Measurements from ENCODE around the gene STAT3. TPM values are rescaled to one million over a fixed set of nuclear protein-coding genes. Genes with fewer than 3 reads are reported as not detected.

The STAT3 gene
- total RNA-seq, 2 experiments from 2014 or later = 276 to 286 TPM

DNA sequence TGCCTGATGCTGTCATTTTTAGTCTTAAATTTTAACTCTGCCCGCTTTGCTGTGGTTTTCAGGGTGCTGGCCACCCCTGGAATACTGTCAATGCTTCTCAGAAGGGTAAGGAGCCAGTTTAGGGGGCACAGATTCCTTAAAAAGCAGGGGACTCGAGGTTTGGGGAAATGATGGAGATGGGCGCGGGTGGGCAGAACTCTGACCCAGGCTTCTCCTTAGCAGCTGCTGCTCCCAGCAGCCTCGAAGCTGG lies 76.3 kb downstream of the STAT3 start:
- Mint-ChIP-seq H3K27me3 (no peaks in the 10 kb centered on the region), H3K4me3 (peak overlapping the region; percentile 66), H3K36me3 (ENCODE audit: low read depth) (peaks cover 71% of the 10 kb centered on the region), H3K4me1 (ENCODE audit: low read depth) (peaks cover 81% of the 10 kb centered on the region), H3K9me3 (no peaks in the 10 kb centered on the region), H3K27ac (peak overlapping the region; percentile 94)
- ChIA-PET POLR2A (interaction anchor here (0.8 to 8.0 kb wide), 28 partner anchors 10 to 207 kb away, joined by 3 to 136 read pairs (median 5); partner anchors contain the start of genes STAT3, STAT5A and STAT5B), CTCF (interaction anchor here (0.8 to 30.6 kb wide), 24 partner anchors 9 to 215 kb away, joined by 3 to 968 read pairs (median 5); partner anchors contain the start of genes CAVIN1, STAT3 and STAT5A)
- DNase-seq (no peak), ATAC-seq (no peak)
- intact Hi-C loops (cut with micrococcal nuclease) = no loop called here
- no peak for TF ChIP-seq CTCF (IDR thresholded peaks at IDR 0.05)

DNA sequence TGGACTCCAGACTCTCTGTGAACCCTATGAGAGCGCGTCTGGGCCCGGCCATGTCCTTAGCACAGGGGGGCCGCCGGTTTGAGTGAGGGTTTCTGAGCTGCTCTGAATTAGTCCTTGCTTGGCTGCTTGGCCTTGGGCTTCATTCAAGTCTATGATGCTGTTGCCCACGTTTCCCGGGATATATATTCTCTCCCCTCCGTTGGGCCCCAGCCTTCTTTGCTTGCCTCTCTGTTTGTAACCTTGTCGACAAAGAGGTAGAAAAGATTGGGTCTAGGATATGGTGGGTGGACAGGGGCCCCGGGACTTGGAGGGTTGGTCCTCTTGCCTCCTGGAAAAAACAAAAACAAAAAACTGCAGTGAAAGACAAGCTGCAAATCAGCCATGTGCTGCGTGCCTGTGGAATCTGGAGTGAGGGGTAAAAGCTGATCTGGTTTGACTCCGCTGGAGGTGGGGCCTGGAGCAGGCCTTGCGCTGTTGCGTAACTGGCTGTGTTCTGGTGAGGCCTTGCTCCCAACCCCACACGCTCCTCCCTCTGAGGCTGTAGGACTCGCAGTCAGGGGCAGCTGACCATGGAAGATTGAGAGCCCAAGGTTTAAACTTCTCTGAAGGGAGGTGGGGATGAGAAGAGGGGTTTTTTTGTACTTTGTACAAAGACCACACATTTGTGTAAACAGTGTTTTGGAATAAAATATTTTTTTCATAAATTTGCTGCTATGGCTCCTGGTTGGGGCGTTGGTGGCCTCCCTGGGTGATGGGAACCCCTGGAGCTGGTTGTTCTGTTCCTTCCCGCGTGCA lies 76.8 kb downstream of the STAT3 start:
- no peak for TF ChIP-seq CTCF (IDR thresholded peaks at IDR 0.05)
- Mint-ChIP-seq H3K4me1 (ENCODE audit: low read depth) (peaks cover 75% of the 10 kb centered on the region), H3K36me3 (ENCODE audit: low read depth) (peaks cover 68% of the 10 kb centered on the region), H3K27me3 (no peaks in the 10 kb centered on the region), H3K4me3 (peak overlapping the region; percentile 66), H3K27ac (peak overlapping the region; percentile 94), H3K9me3 (no peaks in the 10 kb centered on the region)
- DNase-seq = peak; percentile 44
- intact Hi-C loops (cut with micrococcal nuclease) = loop anchor here (2.0 kb wide), 1 partner anchor 23 kb away; the partner anchor contains the start of gene STAT5A
- no peak for ATAC-seq
- POLR2A ChIA-PET = interaction anchor here (0.9 to 8.0 kb wide), 29 partner anchors 9 to 208 kb away, joined by 3 to 136 read pairs (median 5); partner anchors contain the start of genes STAT3 and STAT5A
- CTCF ChIA-PET = interaction anchor here (0.8 to 30.6 kb wide), 24 partner anchors 8 to 347 kb away, joined by 3 to 968 read pairs (median 5); partner anchors contain the start of genes CAVIN1, STAT3 and STAT5A

GRCh38 chr17:42310787-42311215 lies 77.4 kb downstream of the STAT3 start:
- H3K36me3 Mint-ChIP-seq (ENCODE audit: low read depth) = peaks cover 72% of the 10 kb centered on the region
- peaks cover 77% of the 10 kb centered on the region for H3K4me1 Mint-ChIP-seq (ENCODE audit: low read depth)
- ChIA-PET CTCF (interaction anchor here (1.0 to 30.6 kb wide), 12 partner anchors 9 to 346 kb away, joined by 3 to 968 read pairs (median 5); partner anchors contain the start of genes CAVIN1, STAT3 and STAT5A), POLR2A (interaction anchor here (0.9 to 8.0 kb wide), 20 partner anchors 9 to 100 kb away, joined by 3 to 136 read pairs (median 4); partner anchors contain the start of genes STAT3 and STAT5A)
- H3K27ac Mint-ChIP-seq = peak overlapping the region; percentile 94
- H3K27me3 Mint-ChIP-seq = no peaks in the 10 kb centered on the region
- TF ChIP-seq CTCF (IDR thresholded peaks at IDR 0.05) = no peak
- ATAC-seq = peak; percentile 43
- peak overlapping the region; percentile 66 for H3K4me3 Mint-ChIP-seq
- intact Hi-C loops (cut with micrococcal nuclease) = loop anchor here (2.0 kb wide), 1 partner anchor 22 kb away; the partner anchor contains the start of gene STAT5A
- peak; percentile 63 for DNase-seq
- H3K9me3 Mint-ChIP-seq = no peaks in the 10 kb centered on the region

GRCh38 chr17:42309986-42310786 lies 78.1 kb downstream of the STAT3 start:
- no peak for ATAC-seq
- H3K27ac Mint-ChIP-seq = peak overlapping the region; percentile 94
- no peaks in the 10 kb centered on the region for H3K9me3 Mint-ChIP-seq
- H3K27me3 Mint-ChIP-seq = no peaks in the 10 kb centered on the region
- peak overlapping the region; percentile 66 for H3K4me3 Mint-ChIP-seq
- H3K36me3 Mint-ChIP-seq (ENCODE audit: low read depth) = peaks cover 67% of the 10 kb centered on the region
- ChIA-PET CTCF (interaction anchor here (1.4 to 30.6 kb wide), 11 partner anchors 11 to 113 kb away, joined by 3 to 968 read pairs (median 5); partner anchors contain the start of genes CAVIN1, STAT3 and STAT5A), POLR2A (interaction anchor here (1.0 to 8.0 kb wide), 15 partner anchors 8 to 95 kb away, joined by 3 to 136 read pairs (median 4); partner anchors contain the start of genes STAT3 and STAT5A)
- TF ChIP-seq CTCF (IDR thresholded peaks at IDR 0.05) = no peak
- DNase-seq = no peak
- H3K4me1 Mint-ChIP-seq (ENCODE audit: low read depth) = peaks cover 71% of the 10 kb centered on the region
- intact Hi-C loops (cut with micrococcal nuclease) = loop anchor here (2.0 kb wide), 1 partner anchor 21 kb away; the partner anchor contains the start of gene STAT5A

Data from activated CD8-positive, alpha-beta T cell treated with anti-CD3 and anti-CD28 coated beads for 36 hours (primary cell).